Lower leg skin (tissue), 4 donors: ENCODE data around the gene RET. TPM values are rescaled to one million over a fixed set of nuclear protein-coding genes. Genes with fewer than 3 reads are reported as not detected.

Experiments
- DNase-seq, 2 donors: peaks; one replicate each; pipeline ENCODE4 v3.0.0-alpha.2; 2019; ENCODE audit warnings: low spot score in 2 of 2
- H3K4me3 ChIP-seq: fragments of 200-600 bp; sonication (generic); 2 replicates; pipeline ENCODE4 v1.5.1; 2017; ENCODE audit warnings: mild to moderate bottlenecking, low read depth; ENCODE audit not compliant: poor library complexity, severe bottlenecking
- CTCF ChIP-seq, 3 donors: fragments of 450-650 bp; IDR thresholded peaks; one replicate each; pipeline ENCODE4 v1.5.1; 2016; ENCODE audit warnings: antibody characterized with exemption in 3 of 3, mild to moderate bottlenecking in 3 of 3, moderate library complexity in 2 of 3
- POLR2A ChIP-seq, 2 donors: fragments of 450-650 bp; IDR thresholded peaks; one replicate each; pipeline ENCODE4 v1.6.1; 2016 to 2017; ENCODE audit warnings: antibody characterized with exemption in 2 of 2, mild to moderate bottlenecking in 1 of 2, moderate library complexity in 1 of 2
- WGBS, 2 donors: methylation state at CpG; one replicate each; pipeline ENCODE4 v1.1.5; 2018; 5-methylcytosine and 5-hydroxymethylcytosine counted together
- intact Hi-C: fragments of 100-400 bp; cut with DNase I; formaldehyde crosslinking; loops from one replicate; pipeline ENCODE4 v1.15.0; 2023; ENCODE audit warnings: low total_unique reads
- total RNA-seq, 4 donors: library from RNA; depleted of rRNA; stranded (reverse); fragments of >200 nt; gene quantifications; one replicate each; pipeline ENCODE4 v1.1.0, GENCODE V29; 2016

The RET gene
- total RNA-seq, 4 donors from 2014 or later = 0.04 to 1.3 (median 0.87) TPM

GRCh38 chr10:43166207-43166879 is 89.5 kb downstream of the RET start:
- TF ChIP-seq POLR2A (IDR thresholded peaks at IDR 0.05) (no peak), CTCF (IDR thresholded peaks at IDR 0.05) (no peak)
- H3K4me3 ChIP-seq = no peak overlapping the region
- 60 to 63% methylated on average over 6 of the region's 6 CpGs for WGBS, 2 donors
- intact Hi-C loops = no loop called here
- no peak for DNase-seq

- intact Hi-C loops = no loop called here
- H3K4me3 ChIP-seq = no peak overlapping the region
- TF ChIP-seq POLR2A (IDR thresholded peaks at IDR 0.05) = no peak
- no peak for TF ChIP-seq CTCF (IDR thresholded peaks at IDR 0.05)
- no peak for DNase-seq
These were observed 90.1 kb downstream of the RET start for GRCh38 chr10:43166880-43167497.

GRCh38 chr10:43167498-43167889 is 90.6 kb downstream of the RET start:
- WGBS, 2 donors = 74 to 95% methylated on average over 2 of the region's 2 CpGs
- intact Hi-C loops = no loop called here
- H3K4me3 ChIP-seq = no peak overlapping the region
- no peak for DNase-seq
- no peak for TF ChIP-seq CTCF (IDR thresholded peaks at IDR 0.05)
- no peak for TF ChIP-seq POLR2A (IDR thresholded peaks at IDR 0.05)

GRCh38 chr10:43170491-43170890 is 93.6 kb downstream of the RET start:
- H3K4me3 ChIP-seq = no peak overlapping the region
- no peak for TF ChIP-seq CTCF (IDR thresholded peaks at IDR 0.05)
- TF ChIP-seq POLR2A (IDR thresholded peaks at IDR 0.05) = no peak
- intact Hi-C loops = no loop called here
- 54 to 77% methylated on average over 2 of the region's 2 CpGs for WGBS, 2 donors
- no peak for DNase-seq

GRCh38 chr10:43172645-43173044 is 95.8 kb downstream of the RET start:
- 86% methylated on average over 5 of the region's 5 CpGs for WGBS, 2 donors
- no peak overlapping the region for H3K4me3 ChIP-seq
- TF ChIP-seq POLR2A (IDR thresholded peaks at IDR 0.05) (no peak), CTCF (IDR thresholded peaks at IDR 0.05) (no peak)
- intact Hi-C loops = no loop called here
- no peak for DNase-seq

GRCh38 chr10:43173120-43173519 is 96.3 kb downstream of the RET start:
- H3K4me3 ChIP-seq = no peak overlapping the region
- 55 to 72% methylated on average over 1 of the region's 1 CpG for WGBS, 2 donors
- intact Hi-C loops = no loop called here
- TF ChIP-seq CTCF (IDR thresholded peaks at IDR 0.05) = no peak
- no peak for TF ChIP-seq POLR2A (IDR thresholded peaks at IDR 0.05)
- no peak for DNase-seq
